ENCODE measurements around the gene CARHSP1. TPM values are rescaled to one million over a fixed set of nuclear protein-coding genes. Genes with fewer than 3 reads are reported as not detected.
A peak's percentile ranks its signal among the peaks of the same experiment; 100 is the strongest.

The CARHSP1 gene
- total and polyA plus RNA-seq, 9 of the 15 experiments (the other 6 are each of a cell fraction or from before 2014, with no cell fraction given), result 5.8 to 114 (median 41.1) TPM

DNA sequence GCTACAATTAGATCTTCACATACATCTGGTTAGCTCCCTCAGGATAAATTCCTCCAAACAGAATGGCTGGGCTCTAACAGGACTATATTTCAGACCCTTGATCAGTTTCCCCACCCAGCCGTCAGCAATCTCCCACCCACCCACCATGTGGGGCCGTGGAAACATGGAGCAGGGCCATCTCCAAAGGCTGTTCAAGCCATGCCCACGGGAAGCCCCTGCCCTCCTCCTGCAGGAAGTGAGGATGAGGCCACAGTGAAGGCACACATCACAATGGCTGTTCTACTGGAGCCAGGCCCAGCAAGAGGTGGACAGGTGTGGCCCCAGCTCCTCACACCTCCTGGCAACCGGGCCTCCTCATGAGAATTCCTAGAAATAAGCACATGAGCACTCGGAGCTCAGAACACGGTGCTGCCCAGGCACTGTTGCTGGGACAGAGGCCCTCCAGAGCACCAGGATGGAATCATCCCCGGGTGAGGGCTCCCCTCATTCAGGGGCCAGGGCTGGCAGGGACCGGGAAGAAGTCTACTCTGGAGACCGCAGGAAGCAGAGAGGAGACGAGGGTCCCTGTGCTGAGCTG is 13.3 kb upstream of the CARHSP1 start, which contains the start of gene LITAFD (continued):
- TF ChIP-seq, protein P1, sequence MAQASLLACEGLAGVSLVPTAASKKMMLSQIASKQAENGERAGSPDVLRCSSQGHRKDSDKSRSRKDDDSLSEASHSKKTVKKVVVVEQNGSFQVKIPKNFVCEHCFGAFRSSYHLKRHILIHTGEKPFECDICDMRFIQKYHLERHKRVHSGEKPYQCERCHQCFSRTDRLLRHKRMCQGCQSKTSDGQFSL (CRISPR knock-in tag; IDR thresholded peaks at IDR 0.05), result no peak
- TF ChIP-seq, protein P1 (tag; IDR thresholded peaks at IDR 0.05), result no peak
- TF ChIP-seq HIVEP1 (CRISPR knock-in tag; IDR thresholded peaks at IDR 0.05), result no peak

DNA sequence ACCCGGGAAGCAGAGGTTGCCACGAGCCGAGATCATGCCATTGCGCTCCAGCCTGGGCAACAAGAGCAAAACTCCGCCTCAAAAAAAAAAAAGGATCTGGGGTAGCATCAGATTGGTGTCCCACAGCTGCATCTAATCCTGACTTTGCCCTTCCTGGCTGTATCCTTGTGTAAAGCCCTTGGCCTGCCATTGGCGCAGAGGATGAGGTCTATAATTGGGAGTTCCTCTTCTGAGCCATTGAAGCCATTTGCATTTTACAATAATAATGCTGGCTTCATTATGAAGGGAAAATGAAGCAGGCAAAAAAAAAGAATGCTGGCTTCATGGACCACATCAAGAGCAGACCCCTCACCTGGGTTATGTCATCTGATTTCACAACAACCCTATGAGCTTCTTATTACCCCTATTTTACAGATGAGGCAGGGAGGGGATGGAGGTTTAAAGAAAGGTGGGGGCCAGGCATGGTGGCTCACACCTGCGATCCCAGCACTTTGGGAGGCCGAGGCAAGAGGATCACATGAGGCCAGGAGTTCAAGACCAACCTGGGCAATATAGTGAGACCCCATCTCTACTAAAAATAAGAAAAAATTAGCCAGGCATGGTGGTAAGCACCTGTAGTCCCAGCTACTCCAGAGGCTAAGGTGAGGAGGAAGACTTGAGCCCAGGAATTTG is 12.2 kb upstream of the CARHSP1 start:
- peaks cover 0 to 12% of the 10 kb centered on the region in 2 experiments; a peak in 3 of 5 replicates for H3K27me3 ChIP-seq (ENCODE audit: control insufficient read depth in 2 of 2, insufficient read depth in 2 of 2, low read length in 2 of 2)
- H3K27ac ChIP-seq (ENCODE audit: extremely low read depth, low read depth, low read length), result no peak overlapping the region
- FAIRE-seq (no peak), ATAC-seq (no peak), DNase-seq (ENCODE audit: extremely low read depth in 1 of 4, low spot score in 3 of 4) (no peak)
- no peaks in the 10 kb centered on the region for H3K36me3 ChIP-seq (ENCODE audit: control insufficient read depth, insufficient read depth, low read length)
- no peak overlapping the region for H3K9ac ChIP-seq (ENCODE audit: insufficient read depth in 1 of 2, low read depth in 2 of 2, low read length in 2 of 2)
- no peaks in the 10 kb centered on the region for H3K79me2 ChIP-seq (ENCODE audit: control insufficient read depth, insufficient read depth, low read length)
- in situ Hi-C loops (cut with MboI) (loop anchor here (5.0 kb wide), 1 partner anchor 314 kb away; no protein-coding TSS in a partner anchor), intact Hi-C loops (cut with micrococcal nuclease) (loop anchor here (1.0 to 5.0 kb wide), 3 partner anchors 84 to 309 kb away; partner anchors contain the start of genes PMM2 and TMEM186)
- peaks cover 6 to 23% of the 10 kb centered on the region in 2 experiments; a peak in 4 of 5 replicates for H3K4me1 ChIP-seq (replicated peaks in 1 of 2; ENCODE audit: control insufficient read depth in 2 of 2, insufficient read depth in 2 of 2, low read length in 2 of 2)
- CTCF ChIA-PET (ENCODE audit: low intra/inter-chr PET ratio), result interaction anchor here (0.7 to 1.5 kb wide), 5 partner anchors 17 to 313 kb away, joined by 3 to 19 read pairs (median 3); no protein-coding TSS in a partner anchor
- no peak overlapping the region for H3K4me2 ChIP-seq (ENCODE audit: insufficient read depth, low read length)
- no TSS peak for BruUV-seq (replicated peaks)
- peaks cover 9% of the 10 kb centered on the region for H4K20me1 ChIP-seq (replicated peaks; ENCODE audit: control insufficient read depth, insufficient read depth, low read length)
- POLR2A ChIA-PET, result interaction anchor here (0.6 to 1.2 kb wide), 3 partner anchors 13 to 91 kb away, joined by 3 read pairs; partner anchors contain the start of genes PMM2 and TMEM186
- H3K9me3 ChIP-seq (replicated peaks; ENCODE audit: control insufficient read depth, insufficient read depth, low read depth, low read length), result no peaks in the 10 kb centered on the region
- H2AFZ ChIP-seq (ENCODE audit: low read depth, low read length), result no peak overlapping the region
- WGBS (ENCODE audit: insufficient coverage, low coverage, missing lambda C conversion rate), result 42% methylated on average over 8 of the region's 8 CpGs
- H3K9me1 ChIP-seq (ENCODE audit: control insufficient read depth, insufficient read depth, low read length), result no peaks in the 10 kb centered on the region
- H3K4me3 ChIP-seq, result no peak overlapping the region
- TF ChIP-seq, protein P2, sequence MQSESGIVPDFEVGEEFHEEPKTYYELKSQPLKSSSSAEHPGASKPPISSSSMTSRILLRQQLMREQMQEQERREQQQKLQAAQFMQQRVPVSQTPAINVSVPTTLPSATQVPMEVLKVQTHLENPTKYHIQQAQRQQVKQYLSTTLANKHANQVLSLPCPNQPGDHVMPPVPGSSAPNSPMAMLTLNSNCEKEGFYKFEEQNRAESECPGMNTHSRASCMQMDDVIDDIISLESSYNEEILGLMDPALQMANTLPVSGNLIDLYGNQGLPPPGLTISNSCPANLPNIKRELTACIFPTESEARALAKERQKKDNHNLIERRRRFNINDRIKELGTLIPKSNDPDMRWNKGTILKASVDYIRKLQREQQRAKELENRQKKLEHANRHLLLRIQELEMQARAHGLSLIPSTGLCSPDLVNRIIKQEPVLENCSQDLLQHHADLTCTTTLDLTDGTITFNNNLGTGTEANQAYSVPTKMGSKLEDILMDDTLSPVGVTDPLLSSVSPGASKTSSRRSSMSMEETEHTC (IDR thresholded peaks at IDR 0.05), result no peak
- TF ChIP-seq ZNF121 (CRISPR knock-in tag; conservative IDR thresholded peaks at IDR 0.05), result peak; percentile 27

All from K562 (cell line).